Measurements from ENCODE around the gene FAM43B. TPM values are rescaled to one million over a fixed set of nuclear protein-coding genes. Genes with fewer than 3 reads are reported as not detected.

FAM43B gene, protein sequence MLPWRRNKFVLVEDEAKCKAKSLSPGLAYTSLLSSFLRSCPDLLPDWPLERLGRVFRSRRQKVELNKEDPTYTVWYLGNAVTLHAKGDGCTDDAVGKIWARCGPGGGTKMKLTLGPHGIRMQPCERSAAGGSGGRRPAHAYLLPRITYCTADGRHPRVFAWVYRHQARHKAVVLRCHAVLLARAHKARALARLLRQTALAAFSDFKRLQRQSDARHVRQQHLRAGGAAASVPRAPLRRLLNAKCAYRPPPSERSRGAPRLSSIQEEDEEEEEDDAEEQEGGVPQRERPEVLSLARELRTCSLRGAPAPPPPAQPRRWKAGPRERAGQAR
- total RNA-seq (not detected in 2 replicates), polyA plus RNA-seq (not detected in 2 replicates), polyA minus RNA-seq (not detected in 2 replicates)
- total RNA-seq (2013) = not detected

DNA sequence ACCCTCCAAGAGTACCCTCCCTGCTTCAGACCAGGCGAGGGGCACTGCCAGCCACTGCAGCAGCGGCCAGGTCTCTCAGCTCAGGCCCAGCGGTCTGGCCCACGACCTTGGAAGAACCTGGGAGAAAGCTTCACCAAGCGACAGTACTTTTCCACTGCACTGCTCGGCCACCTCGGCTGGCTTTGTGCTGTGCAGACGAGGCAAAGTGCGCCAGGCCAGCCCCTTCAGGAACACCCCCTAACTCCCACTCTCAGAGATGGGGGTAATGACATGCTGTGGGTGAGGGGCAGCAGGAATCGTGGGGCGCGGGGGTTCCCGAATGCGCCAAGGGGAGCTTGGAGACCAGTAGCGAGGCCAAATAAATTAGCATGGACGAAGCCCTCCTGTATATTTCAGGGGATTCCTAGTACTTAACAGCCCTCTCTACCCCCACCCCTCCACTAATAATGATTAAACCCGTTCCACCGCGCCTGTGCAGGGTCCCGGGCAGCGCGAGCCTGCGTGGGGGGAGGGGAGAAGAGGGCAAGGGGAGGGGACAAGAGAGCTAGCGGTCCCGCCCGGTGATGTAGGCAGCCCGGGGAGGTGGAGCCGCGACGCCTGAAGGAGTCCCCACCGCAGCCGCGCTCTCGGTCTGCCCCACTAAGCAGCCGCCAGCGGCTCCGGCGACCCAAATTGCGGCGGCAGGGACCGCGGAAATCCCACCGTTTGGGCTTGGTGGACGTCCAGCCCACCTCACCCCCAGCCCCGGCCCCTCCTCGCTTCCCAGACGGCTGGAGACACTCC lies at the start of gene FAM43B:
Gene FAM43B (plus strand): TSS at position 629 of the 783 bp plus-strand sequence. CDS start 401 bp downstream, outside the sequence.
- no peak within 1 kb of the TSS for H3K4me3 Mint-ChIP-seq
- Histone ChIP-seq H3K4me2 (replicated peaks; ENCODE audit: low read depth, low read length, poor library complexity, severe bottlenecking) (peak within 1 kb of the TSS; percentile 5), H3K9me3 (ENCODE audit: control extremely low read depth in 1 of 3, control insufficient read depth in 2 of 3, insufficient read depth in 1 of 3, low read length in 2 of 3) (no peaks in the 10 kb centered on the region), H3K4me1 (ENCODE audit: control insufficient read depth in 2 of 2, insufficient read depth in 2 of 2, low read length in 2 of 2) (peaks cover 3 to 8% of the 10 kb centered on the region in 2 donors), H3K36me3 (replicated peaks in 1 of 2; ENCODE audit: control extremely low read depth in 1 of 2, control insufficient read depth in 1 of 2, extremely low read depth in 1 of 2, insufficient read depth in 2 of 2, low read length in 1 of 2) (no peaks in the 10 kb centered on the region), H3K27me3 (replicated peaks in 1 of 4; ENCODE audit: control extremely low read depth in 1 of 4, control insufficient read depth in 3 of 4, insufficient read depth in 4 of 4, low read length in 3 of 4) (peaks cover 0 to 49% (median 17%) of the 10 kb centered on the region in 4 experiments), H3K9ac (ENCODE audit: low read length) (no peak within 1 kb of the TSS), H3K27ac (ENCODE audit: low read length in 2 of 2) (no peak within 1 kb of the TSS), H3K79me2 (ENCODE audit: control insufficient read depth, insufficient read depth, low read length) (no peaks in the 10 kb centered on the region), H2AFZ (ENCODE audit: insufficient read depth, low read depth, low read length, poor library complexity, severe bottlenecking) (no peak within 1 kb of the TSS), H3K4me3 (ENCODE audit: control extremely low read depth in 1 of 5, extremely low read depth in 1 of 5, insufficient read depth in 1 of 5, low read depth in 2 of 5, low read length in 4 of 5) (no peak within 1 kb of the TSS), H4K20me1 (ENCODE audit: control insufficient read depth, insufficient read depth, low read length, poor library complexity, severe bottlenecking) (no peaks in the 10 kb centered on the region)
- H3K27ac Mint-ChIP-seq = no peak within 1 kb of the TSS
- DNase-seq = no peak
- H3K27me3 Mint-ChIP-seq = peaks cover 36% of the 10 kb centered on the region
- POLR2A ChIA-PET = no interaction called here
- CTCF ChIA-PET = no interaction called here
- TF ChIP-seq, protein P1, sequence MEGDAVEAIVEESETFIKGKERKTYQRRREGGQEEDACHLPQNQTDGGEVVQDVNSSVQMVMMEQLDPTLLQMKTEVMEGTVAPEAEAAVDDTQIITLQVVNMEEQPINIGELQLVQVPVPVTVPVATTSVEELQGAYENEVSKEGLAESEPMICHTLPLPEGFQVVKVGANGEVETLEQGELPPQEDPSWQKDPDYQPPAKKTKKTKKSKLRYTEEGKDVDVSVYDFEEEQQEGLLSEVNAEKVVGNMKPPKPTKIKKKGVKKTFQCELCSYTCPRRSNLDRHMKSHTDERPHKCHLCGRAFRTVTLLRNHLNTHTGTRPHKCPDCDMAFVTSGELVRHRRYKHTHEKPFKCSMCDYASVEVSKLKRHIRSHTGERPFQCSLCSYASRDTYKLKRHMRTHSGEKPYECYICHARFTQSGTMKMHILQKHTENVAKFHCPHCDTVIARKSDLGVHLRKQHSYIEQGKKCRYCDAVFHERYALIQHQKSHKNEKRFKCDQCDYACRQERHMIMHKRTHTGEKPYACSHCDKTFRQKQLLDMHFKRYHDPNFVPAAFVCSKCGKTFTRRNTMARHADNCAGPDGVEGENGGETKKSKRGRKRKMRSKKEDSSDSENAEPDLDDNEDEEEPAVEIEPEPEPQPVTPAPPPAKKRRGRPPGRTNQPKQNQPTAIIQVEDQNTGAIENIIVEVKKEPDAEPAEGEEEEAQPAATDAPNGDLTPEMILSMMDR (IDR thresholded peaks at IDR 0.05) = no peak
- no peak for TF ChIP-seq EZH2 (IDR thresholded peaks at IDR 0.05; ENCODE audit: borderline replicate concordance, insufficient read depth, low read depth, low read length, poor library complexity, severe bottlenecking)
- no peak for ATAC-seq (ENCODE audit: low read depth)
- H3K9me3 Mint-ChIP-seq (ENCODE audit: insufficient read depth) = no peaks in the 10 kb centered on the region
- intact Hi-C loops (cut with micrococcal nuclease) = no loop called here
- WGBS (ENCODE audit: insufficient coverage) = 4% methylated on average over 38 of the region's 47 CpGs
- H3K4me1 Mint-ChIP-seq = peaks cover 8% of the 10 kb centered on the region

All from B cell (primary cell).